T-cell (primary cell): Measurements from ENCODE around the gene GLB1L3. TPM values are rescaled to one million over a fixed set of nuclear protein-coding genes. Genes with fewer than 3 reads are reported as not detected.

Experiments
- ATAC-seq, 4 experiments: fragments of 200-7000 bp in 3 of 4; fragments of 150-1000 bp in 1 of 4; cut with Tn5 transposase; replicated peaks in 1 of 4; 1 replicate in 3 of 4; 2 replicates in 1 of 4; pipeline ENCODE4 v1.10.0; 2021; ENCODE audit warnings: moderate library complexity in 3 of 4, mild to moderate bottlenecking in 2 of 4, moderate number of reproducible peaks in 1 of 4
- CTCF ChIA-PET, 2 donors: fragments of 300-600 bp; sonication (Branson Sonifier 250); formaldehyde crosslinking; loops; one replicate each; lab custom pipeline; 2022; ENCODE audit warnings: antibody characterized with exemption in 2 of 2; lab: Charles Lee
- POLR2A ChIA-PET, 2 donors: fragments of 300-600 bp; sonication (Branson Sonifier 250); formaldehyde crosslinking; loops; one replicate each; lab custom pipeline; 2022; ENCODE audit warnings: antibody characterized with exemption in 2 of 2; lab: Charles Lee
- DNase-seq, 35 experiments: peaks; one replicate each; pipeline versions ENCODE4 v3.0.0 to v3.0.0-alpha.2; 2013 to 2023
- H3K27ac ChIP-seq: one replicate; pipeline ENCODE4 v1.5.1; 2013; ENCODE audit warnings: low read length
- H3K27me3 ChIP-seq, 2 experiments: replicated peaks in 1 of 2; 1 replicate in 1 of 2; 2 replicates in 1 of 2; pipeline versions ENCODE4 v1.6.1 to v1.7.0; 2013; ENCODE audit warnings: low read length in 1 of 2, mixed read lengths in 1 of 2; ENCODE audit not compliant: control insufficient read depth in 2 of 2, insufficient read depth in 2 of 2; ENCODE audit errors: extremely low read depth in 1 of 2
- H3K36me3 ChIP-seq, 2 donors: 1 replicate in 1 of 2; 2 replicates in 1 of 2; pipeline versions ENCODE4 v1.6.1 to v1.7.0; 2013; ENCODE audit warnings: low read length in 1 of 2; ENCODE audit not compliant: control insufficient read depth in 2 of 2, insufficient read depth in 1 of 2; ENCODE audit errors: extremely low read depth in 1 of 2
- H3K4me1 ChIP-seq, 2 experiments: 1 replicate in 1 of 2; 2 replicates in 1 of 2; pipeline versions ENCODE4 v1.6.1 to v1.7.0; 2013; ENCODE audit warnings: low read length in 2 of 2, mixed read lengths in 1 of 2; ENCODE audit not compliant: insufficient read depth in 2 of 2, control insufficient read depth in 1 of 2; ENCODE audit errors: extremely low read depth in 1 of 2
- H3K4me3 ChIP-seq, 2 donors: 1 replicate in 1 of 2; 2 replicates in 1 of 2; pipeline versions ENCODE4 v1.5.1 to v1.7.0; 2013; ENCODE audit warnings: mild to moderate bottlenecking in 2 of 2, low read length in 1 of 2, moderate library complexity in 1 of 2; ENCODE audit not compliant: control insufficient read depth in 1 of 2; ENCODE audit errors: extremely low read depth in 1 of 2
- H3K9me3 ChIP-seq: 2 replicates; pipeline ENCODE4 v1.7.0; 2013
- H3K27ac Mint-ChIP-seq, 2 donors: one replicate each; pipeline ENCODE4 v1.8.0; 2020 to 2021; ENCODE audit warnings: mild to moderate bottlenecking in 2 of 2, mixed read lengths in 2 of 2
- H3K27me3 Mint-ChIP-seq, 2 donors: one replicate each; pipeline ENCODE4 v1.8.0; 2021 to 2022; ENCODE audit warnings: mixed read lengths in 2 of 2
- H3K36me3 Mint-ChIP-seq: one replicate; pipeline ENCODE4 v1.8.0; 2021; ENCODE audit warnings: mixed read lengths
- H3K4me1 Mint-ChIP-seq, 3 donors: one replicate each; pipeline ENCODE4 v1.8.0; 2020 to 2022; ENCODE audit warnings: mixed read lengths in 3 of 3, mild to moderate bottlenecking in 1 of 3
- H3K4me3 Mint-ChIP-seq, 3 donors: one replicate each; pipeline ENCODE4 v1.8.0; 2020 to 2022; ENCODE audit warnings: mild to moderate bottlenecking in 3 of 3, mixed read lengths in 3 of 3, moderate library complexity in 3 of 3
- H3K9me3 Mint-ChIP-seq, 3 donors: one replicate each; pipeline ENCODE4 v1.8.0; 2020 to 2022; ENCODE audit warnings: mixed read lengths in 3 of 3
- WGBS: methylation state at CpG from one replicate; pipeline ENCODE4 v1.1.5; 2013; ENCODE audit warnings: missing lambda C conversion rate; ENCODE audit not compliant: insufficient coverage; 5-methylcytosine and 5-hydroxymethylcytosine counted together
- total RNA-seq, 35 experiments: library from RNA in 6 of 35; stranded (reverse) in 6 of 35; fragments of 120-200 nt in 1 of 35; gene quantifications; one replicate each; pipeline versions ENCODE4 v1.2.1 to v1.2.4 and lab custom pipeline; 2013 to 2026

The GLB1L3 gene
- total RNA-seq, 5 donors from 2014 or later (not counting 1 experiment from before 2014, with no cell fraction given), result 1.3 to 2.8 (median 1.9) TPM

DNA sequence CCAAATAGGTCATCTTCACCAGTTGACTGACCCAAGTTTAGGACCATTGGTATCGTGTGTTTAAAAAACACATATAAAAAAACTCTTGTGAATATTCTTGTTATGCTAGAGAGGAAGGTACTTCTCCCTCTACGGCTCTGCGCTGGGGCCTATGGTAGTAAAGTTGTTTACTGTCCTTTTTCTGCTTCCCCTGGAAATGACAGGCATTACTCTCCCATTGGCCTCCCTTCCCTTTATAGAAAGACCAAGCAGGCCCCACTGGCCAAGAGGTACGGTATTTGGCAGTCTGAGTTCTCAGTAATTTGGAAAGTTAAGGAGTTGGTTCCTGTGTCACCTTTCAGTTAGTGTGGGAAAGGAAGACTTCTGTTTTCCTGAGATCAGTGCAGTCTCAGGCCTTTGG is 29.5 kb upstream of the GLB1L3 start:
- Histone ChIP-seq H3K27me3 (no peaks in the 10 kb centered on the region), H3K27ac (no peak overlapping the region), H3K9me3 (no peaks in the 10 kb centered on the region), H3K4me3 (no peak overlapping the region), H3K36me3 (peaks cover 35 to 86% of the 10 kb centered on the region in 2 donors), H3K4me1 (peaks cover 1 to 2% of the 10 kb centered on the region in 2 experiments)
- H3K4me1 Mint-ChIP-seq, result peaks cover 2 to 8% (median 3%) of the 10 kb centered on the region in 3 donors
- POLR2A ChIA-PET, result no interaction called here
- H3K4me3 Mint-ChIP-seq, result no peak overlapping the region
- ATAC-seq, result no peak
- peaks cover 51% of the 10 kb centered on the region for H3K36me3 Mint-ChIP-seq
- DNase-seq, result no peak
- no peaks in the 10 kb centered on the region for H3K9me3 Mint-ChIP-seq
- no peaks in the 10 kb centered on the region for H3K27me3 Mint-ChIP-seq
- H3K27ac Mint-ChIP-seq, result no peak overlapping the region
- 83% methylated on average over 1 of the region's 4 CpGs for WGBS
- CTCF ChIA-PET, result no interaction called here

GRCh38 chr11:134248910-134249480 is 27.2 kb upstream of the GLB1L3 start:
- no peak overlapping the region for H3K4me3 Mint-ChIP-seq
- CTCF ChIA-PET, result interaction anchor here (0.7 to 1.0 kb wide), 2 partner anchors 25 kb away, joined by 3 read pairs; partner anchors contain the start of genes NCAPD3 (in 1 of the 2) and VPS26B (in 1 of the 2)
- Histone ChIP-seq H3K4me3 (no peak overlapping the region), H3K27me3 (no peaks in the 10 kb centered on the region), H3K9me3 (no peaks in the 10 kb centered on the region), H3K4me1 (peaks cover 15 to 16% of the 10 kb centered on the region in 2 experiments), H3K36me3 (peaks cover 28 to 70% of the 10 kb centered on the region in 2 donors), H3K27ac (no peak overlapping the region)
- DNase-seq (no peak), ATAC-seq (no peak)
- 65% methylated on average over 3 of the region's 7 CpGs for WGBS
- POLR2A ChIA-PET, result interaction anchor here in 1 of 2 donors (0.6 to 0.8 kb wide), 2 partner anchors 20 to 201 kb away, joined by 3 read pairs; no protein-coding TSS in a partner anchor
- peaks cover 30% of the 10 kb centered on the region for H3K36me3 Mint-ChIP-seq
- H3K4me1 Mint-ChIP-seq, result peaks cover 18 to 26% (median 20%) of the 10 kb centered on the region in 3 donors
- no peaks in the 10 kb centered on the region for H3K9me3 Mint-ChIP-seq
- peak overlapping the region; percentile 35 to 53 for H3K27ac Mint-ChIP-seq
- no peaks in the 10 kb centered on the region for H3K27me3 Mint-ChIP-seq

GRCh38 chr11:134250246-134250645 is 25.9 kb upstream of the GLB1L3 start:
- CTCF ChIA-PET, result interaction anchor here (1.2 to 1.4 kb wide), 4 partner anchors 11 to 200 kb away, joined by 3 to 5 read pairs (median 3); partner anchors contain the start of gene GLB1L3 (in 1 of the 2)
- H3K36me3 Mint-ChIP-seq, result peaks cover 26% of the 10 kb centered on the region

GRCh38 chr11:134250675-134251074 is 25.5 kb upstream of the GLB1L3 start:
- Mint-ChIP-seq H3K9me3 (no peaks in the 10 kb centered on the region), H3K27ac (no peak overlapping the region), H3K36me3 (peaks cover 26% of the 10 kb centered on the region), H3K4me1 (peaks cover 31 to 38% (median 32%) of the 10 kb centered on the region in 3 donors), H3K27me3 (no peaks in the 10 kb centered on the region), H3K4me3 (no peak overlapping the region)
- Histone ChIP-seq H3K4me3 (no peak overlapping the region), H3K27ac (no peak overlapping the region), H3K4me1 (peaks cover 16 to 17% of the 10 kb centered on the region in 2 experiments), H3K9me3 (no peaks in the 10 kb centered on the region), H3K27me3 (no peaks in the 10 kb centered on the region), H3K36me3 (peaks cover 19 to 53% of the 10 kb centered on the region in 2 donors)
- DNase-seq, result no peak
- POLR2A ChIA-PET, result no interaction called here
- 95% methylated on average over 2 of the region's 2 CpGs for WGBS
- CTCF ChIA-PET, result interaction anchor here (1.2 to 1.4 kb wide), 5 partner anchors 10 to 200 kb away, joined by 3 to 5 read pairs (median 3); partner anchors contain the start of gene GLB1L3 (in 1 of the 2)
- no peak for ATAC-seq

More at GRCh38 chr11:134250246-134250645, 25.9 kb upstream of the GLB1L3 start:
- no peak for ATAC-seq
- Mint-ChIP-seq H3K27me3 (no peaks in the 10 kb centered on the region), H3K9me3 (no peaks in the 10 kb centered on the region), H3K4me1 (peaks cover 28 to 33% (median 31%) of the 10 kb centered on the region in 3 donors), H3K4me3 (no peak overlapping the region), H3K27ac (no peak overlapping the region)
- POLR2A ChIA-PET, result no interaction called here
- no peak for DNase-seq
- Histone ChIP-seq H3K27me3 (no peaks in the 10 kb centered on the region), H3K9me3 (no peaks in the 10 kb centered on the region), H3K27ac (no peak overlapping the region), H3K4me3 (no peak overlapping the region), H3K36me3 (peaks cover 22 to 58% of the 10 kb centered on the region in 2 donors), H3K4me1 (peaks cover 16 to 17% of the 10 kb centered on the region in 2 experiments)
- WGBS, result 100% methylated on average over 1 of the region's 3 CpGs

GRCh38 chr11:134252346-134253187 is 23.6 kb upstream of the GLB1L3 start:
- Mint-ChIP-seq H3K27me3 (no peaks in the 10 kb centered on the region), H3K36me3 (peaks cover 18% of the 10 kb centered on the region), H3K9me3 (no peaks in the 10 kb centered on the region), H3K27ac (peak overlapping the region; percentile 84 to 87), H3K4me3 (peak overlapping the region; percentile 89 to 99 (median 93)), H3K4me1 (peaks cover 31 to 44% (median 39%) of the 10 kb centered on the region in 3 donors)
- Histone ChIP-seq H3K27ac (peak overlapping the region; percentile 30), H3K4me1 (peaks cover 16 to 17% of the 10 kb centered on the region in 2 experiments), H3K4me3 (peak overlapping the region; percentile 79 to 98), H3K9me3 (no peaks in the 10 kb centered on the region), H3K36me3 (peaks cover 9 to 42% of the 10 kb centered on the region in 2 donors), H3K27me3 (no peaks in the 10 kb centered on the region)
- ChIA-PET CTCF (interaction anchor here in 1 of 2 donors (0.8 to 3.3 kb wide), 3 partner anchors 23 to 318 kb away, joined by 5 to 13 read pairs (median 6); partner anchors contain the start of genes GLB1L3 and VPS26B), POLR2A (no interaction called here)
- DNase-seq (peak in 9 of 35 experiments; percentile 5 to 25 (median 17)), ATAC-seq (peak; percentile 18 to 27 (median 24))
- 7% methylated on average over 21 of the region's 27 CpGs for WGBS
